Endothelial cell of umbilical vein (primary cell): Measurements from ENCODE around the gene ATP10A. TPM values are rescaled to one million over a fixed set of nuclear protein-coding genes. Genes with fewer than 3 reads are reported as not detected.

Experiments
- BruUV-seq: library from RNA; stranded (reverse); fragments of 400-500 nt; replicated peaks from 2 replicates; lab custom pipeline; 2021; lab: Mats Ljungman, UMichigan
- CTCF ChIA-PET: fragments of 300-600, 350-600 bp; sonication (Branson Sonifier 250); formaldehyde crosslinking; loops from one replicate; lab custom pipeline; 2021; ENCODE audit warnings: antibody characterized with exemption, inconsistent platforms; lab: Charles Lee
- POLR2A ChIA-PET: fragments of 300-600, 350-600 bp; sonication (Branson Sonifier 250); formaldehyde crosslinking; loops from one replicate; lab custom pipeline; 2021; ENCODE audit warnings: antibody characterized with exemption, inconsistent platforms; lab: Charles Lee
- DNase-seq: peaks from one replicate; pipeline ENCODE4 v3.0.0-alpha.2; 2011; ENCODE audit warnings: low read depth, low spot score
- FAIRE-seq: peaks from 2 replicates; lab custom pipeline; 2011; peaks lifted over from hg19 to GRCh38; lab: Jason Lieb, UNC
- H2AFZ ChIP-seq: 2 replicates; pipeline ENCODE4 v1.6.0; 2012; ENCODE audit warnings: low read depth, low read length, control low read depth, inconsistent platforms
- H3K27ac ChIP-seq: 2 replicates; pipeline ENCODE4 v1.5.1; 2011; ENCODE audit warnings: low read depth, mild to moderate bottlenecking, control low read depth, low read length, moderate library complexity; ENCODE audit not compliant: insufficient read depth
- H3K27me3 ChIP-seq, 2 experiments: 2 replicates each; pipeline versions ENCODE4 v1.6.0 to v1.6.1; 2011; ENCODE audit warnings: low read length in 2 of 2, mixed read lengths in 1 of 2; ENCODE audit not compliant: control insufficient read depth in 2 of 2, insufficient read depth in 2 of 2
- H3K36me3 ChIP-seq, 2 experiments: 2 replicates in 1 of 2; 3 replicates in 1 of 2; pipeline ENCODE4 v1.5.1; 2011; ENCODE audit warnings: low read length in 2 of 2, mild to moderate bottlenecking in 1 of 2, moderate library complexity in 1 of 2; ENCODE audit not compliant: control insufficient read depth in 2 of 2, insufficient read depth in 2 of 2; ENCODE audit errors: extremely low read depth in 1 of 2
- H3K4me1 ChIP-seq: 3 replicates; pipeline ENCODE4 v1.5.1; 2011; ENCODE audit warnings: mild to moderate bottlenecking, low read length; ENCODE audit not compliant: control insufficient read depth, insufficient read depth; ENCODE audit errors: extremely low read depth
- H3K4me2 ChIP-seq: 2 replicates; pipeline ENCODE4 v1.6.1; 2011; ENCODE audit warnings: low read length, control low read depth, mixed read lengths; ENCODE audit not compliant: insufficient read depth
- H3K4me3 ChIP-seq, 3 experiments: fragments of 200-600 bp in 1 of 3; sonication (generic), shearing (Covaris generic) in 1 of 3; replicated peaks in 1 of 3; 2 replicates each; pipeline ENCODE4 v1.5.1; 2011 to 2016; ENCODE audit warnings: control low read depth in 3 of 3, low read length in 3 of 3, mild to moderate bottlenecking in 2 of 3, inconsistent platforms in 1 of 3, low read depth in 1 of 3, moderate library complexity in 1 of 3; ENCODE audit not compliant: insufficient read depth in 1 of 3
- H3K79me2 ChIP-seq: 2 replicates; pipeline ENCODE4 v1.6.0; 2012; ENCODE audit warnings: low read length, inconsistent platforms; ENCODE audit not compliant: control insufficient read depth, insufficient read depth
- H3K9ac ChIP-seq: replicated peaks from 2 replicates; pipeline ENCODE3; 2011; ENCODE audit warnings: low read length, control low read depth; ENCODE audit not compliant: insufficient read depth; ENCODE audit errors: extremely low read depth
- H3K9me1 ChIP-seq: replicated peaks from 3 replicates; pipeline ENCODE4 v1.6.0; 2011; ENCODE audit warnings: mild to moderate bottlenecking, low read length; ENCODE audit not compliant: control insufficient read depth, insufficient read depth; ENCODE audit errors: extremely low read depth
- H3K9me3 ChIP-seq: replicated peaks from 2 replicates; pipeline ENCODE4 v1.5.1; 2012; ENCODE audit warnings: low read length, inconsistent platforms; ENCODE audit not compliant: control insufficient read depth, insufficient read depth
- H4K20me1 ChIP-seq: replicated peaks from 2 replicates; pipeline ENCODE3; 2011; ENCODE audit warnings: mild to moderate bottlenecking, low read length; ENCODE audit not compliant: control insufficient read depth, insufficient read depth; ENCODE audit errors: extremely low read depth
- CTCF ChIP-seq, 2 donors: IDR thresholded peaks; 1 replicate in 1 of 2; 2 replicates in 1 of 2; pipeline ENCODE4 v1.5.1; 2011; ENCODE audit warnings: low read length in 2 of 2, mild to moderate bottlenecking in 2 of 2, moderate library complexity in 2 of 2, control low read depth in 1 of 2, inconsistent platforms in 1 of 2, low read depth in 1 of 2; ENCODE audit not compliant: insufficient read depth in 1 of 2; ENCODE audit errors: extremely low read depth in 1 of 2
- EZH2 ChIP-seq: IDR thresholded peaks from 2 replicates; pipeline ENCODE4 v1.6.1; 2012; ENCODE audit warnings: borderline replicate concordance, low read depth, mild to moderate bottlenecking, moderate library complexity, low read length, inconsistent platforms; ENCODE audit not compliant: severe bottlenecking
- FOS ChIP-seq: IDR thresholded peaks from 2 replicates; pipeline ENCODE4 v1.6.1; 2011; ENCODE audit warnings: mild to moderate bottlenecking, low read length, moderate library complexity, borderline replicate concordance; ENCODE audit not compliant: insufficient read depth
- GATA2 ChIP-seq: IDR thresholded peaks from 2 replicates; pipeline ENCODE4 v1.7.0; 2011; ENCODE audit warnings: low read depth, mild to moderate bottlenecking, moderate library complexity, mixed read lengths, low read length; ENCODE audit not compliant: insufficient read length, insufficient read depth
- JUN ChIP-seq: IDR thresholded peaks from 2 replicates; pipeline ENCODE4 v1.6.1; 2011; ENCODE audit warnings: borderline replicate concordance, low read depth; ENCODE audit not compliant: insufficient read length, insufficient read depth
- MAX ChIP-seq: IDR thresholded peaks from 2 replicates; pipeline ENCODE4 v1.6.1; 2011; ENCODE audit not compliant: insufficient read depth, insufficient read length
- MYC ChIP-seq: IDR thresholded peaks from one replicate; pipeline ENCODE4 v1.6.1; 2011; ENCODE audit warnings: mild to moderate bottlenecking, low read depth, low read length
- POLR2A ChIP-seq: IDR thresholded peaks from 2 replicates; pipeline ENCODE4 v1.6.1; 2012; ENCODE audit warnings: low read depth, mild to moderate bottlenecking, control low read depth, low read length
- POLR2AphosphoS5 ChIP-seq: IDR thresholded peaks from 2 replicates; pipeline ENCODE4 v1.6.1; 2012; ENCODE audit warnings: low read depth, mild to moderate bottlenecking, control low read depth, low read length, moderate library complexity; ENCODE audit not compliant: insufficient read depth
- dilution Hi-C: fragments of 300-500 bp; cut with MboI; formaldehyde crosslinking; loops from one replicate; pipeline ENCODE4 v1.15.0; 2019; ENCODE audit warnings: low sequenced_read_pairs; ENCODE audit not compliant: extremely low pct_ligation_motif_present
- intact Hi-C: fragments of 100-400 bp; cut with micrococcal nuclease; formaldehyde crosslinking; loops from one replicate; pipeline ENCODE4 v1.10.0; 2022
- polyA plus RNA-seq, 4 experiments: library from polyadenylated mRNA; depleted of rRNA in 3 of 4; stranded (reverse) in 3 of 4; unstranded in 1 of 4; fragments of >200 nt; gene quantifications; 2 replicates each; pipeline versions ENCODE4 v1.2.1 to v1.2.3, GENCODE V29; 2011 to 2012; ENCODE audit warnings: missing spikeins in 1 of 4
- total RNA-seq: library from RNA; stranded (reverse); gene quantifications from 2 replicates; pipeline ENCODE4 v1.2.3, GENCODE V29; 2021

ATP10A gene
- total and polyA plus RNA-seq, 2 donors (not counting 3 experiments of a cell fraction or from before 2014, with no cell fraction given) = not detected

- H4K20me1 ChIP-seq = no peaks in the 10 kb centered on the region
- no peak overlapping the region for H3K9ac ChIP-seq
- no peak for FAIRE-seq
- dilution Hi-C loops (no loop called here), intact Hi-C loops (loop anchor here (10.0 kb wide), 1 partner anchor 48 kb away; no protein-coding TSS in a partner anchor)
- no peak for DNase-seq
- no peaks in the 10 kb centered on the region for H3K36me3 ChIP-seq
- TF ChIP-seq EZH2 (no peak), FOS (no peak), MYC (no peak), JUN (no peak), GATA2 (no peak), POLR2A (no peak), CTCF (IDR thresholded peaks at IDR 0.05; ENCODE audit: extremely low read depth in 1 of 2, insufficient read depth in 1 of 2, low read depth in 1 of 2, low read length in 2 of 2) (no peak), MAX (no peak), POLR2AphosphoS5 (no peak)
- BruUV-seq = no TSS peak
- H3K9me3 ChIP-seq = peaks cover 3% of the 10 kb centered on the region
- H3K4me3 ChIP-seq = no peak overlapping the region
- ChIA-PET CTCF (no interaction called here), POLR2A (no interaction called here)
- H2AFZ ChIP-seq = no peak overlapping the region
- H3K4me1 ChIP-seq = no peaks in the 10 kb centered on the region
- no peaks in the 10 kb centered on the region for H3K79me2 ChIP-seq
- H3K27me3 ChIP-seq = no peaks in the 10 kb centered on the region
- H3K27ac ChIP-seq = no peak overlapping the region
- H3K4me2 ChIP-seq = no peak overlapping the region
- no peaks in the 10 kb centered on the region for H3K9me1 ChIP-seq
Observed at GRCh38 chr15:25862472-25863110, 536 bp downstream of the ATP10A start.
